Breast epithelium (tissue), 4 donors: ENCODE data around the gene UGT1A3. TPM values are rescaled to one million over a fixed set of nuclear protein-coding genes. Genes with fewer than 3 reads are reported as not detected.

Experiments used
- DNase-seq, 2 donors: peaks; one replicate each; pipeline ENCODE4 v3.0.0-alpha.2; 2019; ENCODE audit warnings: low spot score in 2 of 2
- H3K27ac ChIP-seq, 2 donors: fragments of 200-600 bp; sonication (generic) in 1 of 2; one replicate each; pipeline ENCODE4 v1.5.1; 2016 to 2019; ENCODE audit warnings: mild to moderate bottlenecking in 1 of 2
- H3K27me3 ChIP-seq, 2 donors: fragments of 200-600 bp; sonication (generic) in 1 of 2; one replicate each; pipeline versions ENCODE4 v1.5.1 to v1.6.0; 2017 to 2019; ENCODE audit warnings: control low read depth in 1 of 2, mild to moderate bottlenecking in 1 of 2
- H3K36me3 ChIP-seq: fragments of 200-600 bp; one replicate; pipeline ENCODE4 v1.5.1; 2019
- H3K4me1 ChIP-seq, 2 donors: fragments of 200-600 bp; sonication (generic); one replicate each; pipeline ENCODE4 v1.5.1; 2016 to 2019; ENCODE audit warnings: control low read depth in 1 of 2
- H3K4me3 ChIP-seq, 3 donors: fragments of 200-600 bp; sonication (generic); 1 replicate in 2 of 3; 2 replicates in 1 of 3; pipeline ENCODE4 v1.5.1; 2016 to 2019; ENCODE audit warnings: mild to moderate bottlenecking in 3 of 3, moderate library complexity in 2 of 3
- H3K9me3 ChIP-seq, 2 donors: fragments of 200-600 bp; sonication (generic) in 1 of 2; one replicate each; pipeline ENCODE4 v1.5.1; 2016 to 2019; ENCODE audit warnings: control low read depth in 1 of 2
- POLR2A ChIP-seq: fragments of 450-650 bp; IDR thresholded peaks from one replicate; pipeline ENCODE4 v1.6.1; 2016; ENCODE audit warnings: antibody characterized with exemption, mild to moderate bottlenecking, moderate library complexity
- POLR2AphosphoS5 ChIP-seq, 3 donors: sonication (generic); formaldehyde crosslinking; IDR thresholded peaks; one replicate each; pipeline ENCODE4 v1.6.1; 2017; ENCODE audit warnings: antibody characterized with exemption in 3 of 3
- intact Hi-C: fragments of 100-400 bp; cut with DNase I; formaldehyde crosslinking; loops from one replicate; pipeline ENCODE4 v1.15.1; 2023; ENCODE audit warnings: low total_unique reads
- total RNA-seq, 3 donors: library from RNA; depleted of rRNA; stranded (reverse); fragments of >200 nt; gene quantifications; one replicate each; pipeline ENCODE4 v1.1.0, GENCODE V29; 2016
- TF ChIP-seq, protein P1 (sequence below), 3 donors: fragments of 450-650 bp; IDR thresholded peaks; one replicate each; pipeline ENCODE4 v1.5.1; 2016 to 2017; ENCODE audit warnings: antibody characterized with exemption in 3 of 3, mild to moderate bottlenecking in 3 of 3, moderate library complexity in 3 of 3

UGT1A3 gene
- total RNA-seq, 3 donors from 2014 or later = 0.16 TPM; not detected in 2

GRCh38 chr2:233778030-233778429, 49.2 kb downstream of the UGT1A3 start, which contains the start of gene MROH2A:
Gene MROH2A (plus strand): TSS chr2:233778330. CDS start chr2:233779359, 1,029 bp downstream.
- H3K27me3 ChIP-seq = no peaks in the 10 kb centered on the region
- no peaks in the 10 kb centered on the region for H3K36me3 ChIP-seq
- no peak for TF ChIP-seq POLR2A
- TF ChIP-seq POLR2AphosphoS5 (IDR thresholded peaks at IDR 0.05) = no peak
- TF ChIP-seq, protein P1, sequence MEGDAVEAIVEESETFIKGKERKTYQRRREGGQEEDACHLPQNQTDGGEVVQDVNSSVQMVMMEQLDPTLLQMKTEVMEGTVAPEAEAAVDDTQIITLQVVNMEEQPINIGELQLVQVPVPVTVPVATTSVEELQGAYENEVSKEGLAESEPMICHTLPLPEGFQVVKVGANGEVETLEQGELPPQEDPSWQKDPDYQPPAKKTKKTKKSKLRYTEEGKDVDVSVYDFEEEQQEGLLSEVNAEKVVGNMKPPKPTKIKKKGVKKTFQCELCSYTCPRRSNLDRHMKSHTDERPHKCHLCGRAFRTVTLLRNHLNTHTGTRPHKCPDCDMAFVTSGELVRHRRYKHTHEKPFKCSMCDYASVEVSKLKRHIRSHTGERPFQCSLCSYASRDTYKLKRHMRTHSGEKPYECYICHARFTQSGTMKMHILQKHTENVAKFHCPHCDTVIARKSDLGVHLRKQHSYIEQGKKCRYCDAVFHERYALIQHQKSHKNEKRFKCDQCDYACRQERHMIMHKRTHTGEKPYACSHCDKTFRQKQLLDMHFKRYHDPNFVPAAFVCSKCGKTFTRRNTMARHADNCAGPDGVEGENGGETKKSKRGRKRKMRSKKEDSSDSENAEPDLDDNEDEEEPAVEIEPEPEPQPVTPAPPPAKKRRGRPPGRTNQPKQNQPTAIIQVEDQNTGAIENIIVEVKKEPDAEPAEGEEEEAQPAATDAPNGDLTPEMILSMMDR (IDR thresholded peaks at IDR 0.05) = no peak
- no peaks in the 10 kb centered on the region for H3K4me1 ChIP-seq
- DNase-seq = no peak
- peaks cover 0 to 6% of the 10 kb centered on the region in 2 donors for H3K9me3 ChIP-seq
- no peak within 1 kb of the TSS for H3K27ac ChIP-seq
- intact Hi-C loops = no loop called here
- no peak within 1 kb of the TSS for H3K4me3 ChIP-seq

- Histone ChIP-seq H3K36me3 (no peaks in the 10 kb centered on the region), H3K9me3 (peaks cover 0 to 6% of the 10 kb centered on the region in 2 donors), H3K27ac (no peak overlapping the region), H3K27me3 (no peaks in the 10 kb centered on the region), H3K4me1 (no peaks in the 10 kb centered on the region), H3K4me3 (no peak overlapping the region)
- intact Hi-C loops = no loop called here
- no peak for TF ChIP-seq POLR2AphosphoS5 (IDR thresholded peaks at IDR 0.05)
- no peak for DNase-seq
Measured at GRCh38 chr2:233779722-233780121, 50.9 kb downstream of the UGT1A3 start.

GRCh38 chr2:233780771-233781170, 51.9 kb downstream of the UGT1A3 start:
- TF ChIP-seq, protein P1 (IDR thresholded peaks at IDR 0.05) = no peak
- TF ChIP-seq POLR2AphosphoS5 (IDR thresholded peaks at IDR 0.05) (no peak), POLR2A (no peak)
- H3K27ac ChIP-seq = no peak overlapping the region
- H3K4me3 ChIP-seq = no peak overlapping the region
- intact Hi-C loops = no loop called here
- no peaks in the 10 kb centered on the region for H3K4me1 ChIP-seq
- no peaks in the 10 kb centered on the region for H3K36me3 ChIP-seq
- no peak for DNase-seq
- peaks cover 0 to under 1% of the 10 kb centered on the region in 2 donors for H3K9me3 ChIP-seq
- no peaks in the 10 kb centered on the region for H3K27me3 ChIP-seq

DNA sequence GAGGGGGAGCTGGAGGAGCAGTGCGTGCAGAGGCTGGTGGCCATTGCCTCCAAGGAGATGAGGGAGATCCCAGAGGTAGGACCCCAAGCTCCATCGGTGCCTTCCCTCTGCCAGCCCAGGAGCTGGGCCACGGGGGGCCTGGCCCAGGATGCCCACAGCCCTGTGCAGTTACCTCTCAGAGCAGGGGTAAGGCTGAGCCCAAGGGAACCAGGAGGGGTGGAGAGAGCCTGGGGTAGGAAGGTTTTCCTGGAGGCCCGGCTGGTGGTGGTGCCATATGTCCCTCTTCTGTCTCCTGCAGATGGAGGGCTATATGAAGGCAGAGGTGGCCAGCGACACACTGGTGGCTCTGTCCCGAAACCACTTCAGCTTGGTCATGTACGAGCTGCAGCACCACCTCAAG, 60.7 kb downstream of the UGT1A3 start:
- H3K27me3 ChIP-seq = no peaks in the 10 kb centered on the region
- no peak overlapping the region for H3K27ac ChIP-seq
- no peaks in the 10 kb centered on the region for H3K36me3 ChIP-seq
- H3K9me3 ChIP-seq = no peaks in the 10 kb centered on the region
- DNase-seq = no peak
- H3K4me1 ChIP-seq = no peaks in the 10 kb centered on the region
- no peak overlapping the region for H3K4me3 ChIP-seq
- no peak for TF ChIP-seq POLR2A
- TF ChIP-seq, protein P1 (IDR thresholded peaks at IDR 0.05) = no peak
- no peak for TF ChIP-seq POLR2AphosphoS5 (IDR thresholded peaks at IDR 0.05)
- intact Hi-C loops = no loop called here

- intact Hi-C loops = no loop called here
- TF ChIP-seq, protein P1 (IDR thresholded peaks at IDR 0.05) = no peak
- no peak for TF ChIP-seq POLR2A
- TF ChIP-seq POLR2AphosphoS5 (IDR thresholded peaks at IDR 0.05) = no peak
- Histone ChIP-seq H3K9me3 (no peaks in the 10 kb centered on the region), H3K27ac (no peak overlapping the region), H3K4me3 (no peak overlapping the region), H3K4me1 (no peaks in the 10 kb centered on the region), H3K36me3 (no peaks in the 10 kb centered on the region), H3K27me3 (no peaks in the 10 kb centered on the region)
- DNase-seq = no peak
Measured at GRCh38 chr2:233791151-233791882, 62.5 kb downstream of the UGT1A3 start.
